Measurements from ENCODE around the gene C19orf47.
"Not testable (repeated sequence)": the region's sequence is repeated elsewhere in the genome, so short reads cannot be mapped to it uniquely, and the experiment has no call there.

C19orf47 gene

GRCh38 chr19:40376286-40376862 is 28.2 kb upstream of the C19orf47 start:
- no peak for DNase-seq (ENCODE audit: low read depth)

GRCh38 chr19:40374084-40374483 is 25.9 kb upstream of the C19orf47 start:
- DNase-seq (ENCODE audit: low read depth), result no peak

- no peak for DNase-seq (ENCODE audit: low read depth)
Measured at GRCh38 chr19:40371802-40372122, 23.6 kb upstream of the C19orf47 start.

GRCh38 chr19:40370997-40371801 is 23.0 kb upstream of the C19orf47 start:
- no peak for DNase-seq (ENCODE audit: low read depth)

GRCh38 chr19:40370253-40370652 is 22.1 kb upstream of the C19orf47 start:
- DNase-seq (ENCODE audit: low read depth), result not testable (repeated sequence)

GRCh38 chr19:40369797-40370196 is 21.6 kb upstream of the C19orf47 start:
- no peak for DNase-seq (ENCODE audit: low read depth)

GRCh38 chr19:40367577-40368434 is 19.6 kb upstream of the C19orf47 start:
- no peak for DNase-seq (ENCODE audit: low read depth)

GRCh38 chr19:40366697-40367561 is 18.7 kb upstream of the C19orf47 start:
- DNase-seq (ENCODE audit: low read depth), result no peak

- DNase-seq (ENCODE audit: low read depth), result peak; percentile 40
Measured at GRCh38 chr19:40365613-40366401, 17.6 kb upstream of the C19orf47 start.

- no peak for DNase-seq (ENCODE audit: low read depth)
Measured at GRCh38 chr19:40365010-40365409, 16.8 kb upstream of the C19orf47 start.

- DNase-seq (ENCODE audit: low read depth), result no peak
Measured at GRCh38 chr19:40363069-40363468, 14.9 kb upstream of the C19orf47 start.

- no peak for DNase-seq (ENCODE audit: low read depth)
Measured at GRCh38 chr19:40362160-40362559, 14.0 kb upstream of the C19orf47 start.

- DNase-seq (ENCODE audit: low read depth), result no peak
Measured at GRCh38 chr19:40360708-40361241, 12.6 kb upstream of the C19orf47 start.

- no peak for DNase-seq (ENCODE audit: low read depth)
Measured at GRCh38 chr19:40360020-40360707, 12.0 kb upstream of the C19orf47 start.

- DNase-seq (ENCODE audit: low read depth), result no peak
Measured at GRCh38 chr19:40358773-40359172, 10.6 kb upstream of the C19orf47 start.

- DNase-seq (ENCODE audit: low read depth), result no peak
Measured at GRCh38 chr19:40357640-40358039, 9.4 kb upstream of the C19orf47 start.

GRCh38 chr19:40356681-40357595 is 8.7 kb upstream of the C19orf47 start:
- DNase-seq (ENCODE audit: low read depth), result no peak

- DNase-seq (ENCODE audit: low read depth), result no peak
Measured at GRCh38 chr19:40355975-40356680, 7.9 kb upstream of the C19orf47 start.
